ENCODE results near the gene ARHGEF33. TPM values are rescaled to one million over a fixed set of nuclear protein-coding genes. Genes with fewer than 3 reads are reported as not detected.

The ARHGEF33 gene
- total and polyA plus RNA-seq, 3 experiments from 2014 or later, result 0.22 to 0.39 TPM; not detected in 1

GRCh38 chr2:39024833-39025232 is 135.2 kb downstream of the ARHGEF33 start:
- Histone ChIP-seq H3K4me3 (ENCODE audit: low read length) (no peak overlapping the region), H3K27me3 (ENCODE audit: insufficient read depth, low read length, poor library complexity, severe bottlenecking) (no peaks in the 10 kb centered on the region), H3K27ac (ENCODE audit: low read depth, low read length) (no peak overlapping the region), H3K9me3 (ENCODE audit: low read length) (no peaks in the 10 kb centered on the region), H3K4me1 (ENCODE audit: insufficient read depth, low read length) (no peaks in the 10 kb centered on the region), H3K36me3 (ENCODE audit: insufficient read depth, low read length) (no peaks in the 10 kb centered on the region)
- peaks cover 0 to 44% (median 8%) of the 10 kb centered on the region in 3 donors for H3K36me3 Mint-ChIP-seq
- no peaks in the 10 kb centered on the region for H3K9me3 Mint-ChIP-seq
- H3K4me3 Mint-ChIP-seq, result no peak overlapping the region
- H3K4me1 Mint-ChIP-seq, result peaks cover 3 to 12% (median 9%) of the 10 kb centered on the region in 3 donors
- no peaks in the 10 kb centered on the region for H3K27me3 Mint-ChIP-seq
- ChIA-PET CTCF (no interaction called here), POLR2A (no interaction called here)
- no peak overlapping the region for H3K27ac Mint-ChIP-seq
- DNase-seq, result no peak

Other genes starting within 250 kb of the ARHGEF33 start
- 100 to 1,000 TPM; 107 to 109 TPM for gene GALM, start 223.8 kb upstream of the ARHGEF33 start, total RNA-seq
- gene GALM, start 223.8 kb upstream of the ARHGEF33 start, polyA plus RNA-seq, result 51.4 TPM
- 100 to 1,000 TPM; 378 to 381 TPM for gene SRSF7, start 138.5 kb upstream of the ARHGEF33 start, total RNA-seq
- 200 TPM for gene SRSF7, start 138.5 kb upstream of the ARHGEF33 start, polyA plus RNA-seq
- 10 to 100 TPM; 40.6 to 45.2 TPM for gene GEMIN6, start 111.7 kb upstream of the ARHGEF33 start, total RNA-seq
- gene GEMIN6, start 111.7 kb upstream of the ARHGEF33 start, polyA plus RNA-seq, result 11.9 TPM
- 10 to 100 TPM; 20.1 to 21.3 TPM for gene DHX57, start 13.9 kb upstream of the ARHGEF33 start, total RNA-seq
- gene DHX57, start 13.9 kb upstream of the ARHGEF33 start, polyA plus RNA-seq, result 7.1 TPM
- 10 to 100 TPM; 12.5 to 17.9 TPM for gene MORN2, start 13.9 kb upstream of the ARHGEF33 start, total RNA-seq
- gene MORN2, start 13.9 kb upstream of the ARHGEF33 start, polyA plus RNA-seq, result 4.6 TPM
- 10 to 100 TPM; 72.6 to 75.9 TPM for gene SOS1, start 231.2 kb downstream of the ARHGEF33 start, total RNA-seq
- gene SOS1, start 231.2 kb downstream of the ARHGEF33 start, polyA plus RNA-seq, result 14.5 TPM